HT1080 (cell line): Measurements from ENCODE around the gene TNFRSF6B. TPM values are rescaled to one million over a fixed set of nuclear protein-coding genes. Genes with fewer than 3 reads are reported as not detected.

Source experiments
- DNase-seq: peaks from one replicate; pipeline ENCODE4 v3.0.0-alpha.2; 2015; ENCODE audit warnings: low read depth
- total RNA-seq: library from RNA; depleted of rRNA; stranded (reverse); fragments of >200 nt; shearing (Covaris generic); gene quantifications from 2 replicates; pipeline ENCODE4 v1.2.3, GENCODE V29; 2014

Gene TNFRSF6B
- total RNA-seq, 1 experiment from 2014 or later = 5.9 TPM

DNA sequence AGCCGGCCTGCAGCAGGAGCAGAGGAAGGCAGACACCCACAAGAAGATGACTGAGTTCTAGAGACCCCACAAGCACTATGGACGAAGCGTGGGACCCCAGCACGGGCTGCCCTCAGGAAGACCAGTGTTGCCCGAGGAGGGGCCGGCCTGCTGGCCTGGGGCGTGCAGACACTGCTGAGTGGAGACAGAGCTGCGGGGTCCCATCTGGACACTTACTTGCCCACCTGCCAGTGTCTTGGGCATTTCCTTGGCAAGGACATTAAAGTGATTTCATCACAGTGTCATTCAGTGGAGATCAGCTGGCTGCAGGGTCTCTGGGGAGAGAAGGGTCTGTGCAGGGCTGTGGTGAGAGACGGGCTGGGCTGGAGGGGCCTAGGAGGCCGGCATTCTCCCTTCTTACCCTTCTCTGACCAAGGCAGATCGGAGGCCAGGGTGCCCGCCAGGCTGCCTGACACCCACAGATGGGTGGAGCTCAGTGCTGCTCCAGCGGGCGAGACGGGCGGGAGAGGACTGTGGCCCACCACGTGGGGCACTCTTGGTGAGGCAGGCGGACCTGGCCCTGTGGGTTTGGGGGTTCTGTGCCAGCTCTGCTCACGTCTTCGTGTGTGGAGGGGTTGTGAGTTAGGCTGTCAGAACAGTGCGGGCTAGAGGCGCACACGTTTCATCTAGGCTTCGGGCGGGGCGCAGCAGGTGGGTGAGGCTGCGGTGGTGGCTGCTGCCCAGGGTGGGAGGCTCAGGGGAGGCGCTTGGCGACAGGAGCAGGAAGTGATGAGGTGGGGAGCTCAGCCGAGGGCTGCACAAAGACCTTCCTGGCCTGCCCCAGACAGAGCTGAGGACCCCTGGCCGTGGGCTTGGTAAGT, 39.6 kb downstream of the TNFRSF6B start, which contains the start of gene LIME1:
Gene LIME1 (plus strand): TSS at position 806 of the 860 bp plus-strand sequence. CDS start 886 bp downstream, outside the sequence.
- no peak for DNase-seq

DNA sequence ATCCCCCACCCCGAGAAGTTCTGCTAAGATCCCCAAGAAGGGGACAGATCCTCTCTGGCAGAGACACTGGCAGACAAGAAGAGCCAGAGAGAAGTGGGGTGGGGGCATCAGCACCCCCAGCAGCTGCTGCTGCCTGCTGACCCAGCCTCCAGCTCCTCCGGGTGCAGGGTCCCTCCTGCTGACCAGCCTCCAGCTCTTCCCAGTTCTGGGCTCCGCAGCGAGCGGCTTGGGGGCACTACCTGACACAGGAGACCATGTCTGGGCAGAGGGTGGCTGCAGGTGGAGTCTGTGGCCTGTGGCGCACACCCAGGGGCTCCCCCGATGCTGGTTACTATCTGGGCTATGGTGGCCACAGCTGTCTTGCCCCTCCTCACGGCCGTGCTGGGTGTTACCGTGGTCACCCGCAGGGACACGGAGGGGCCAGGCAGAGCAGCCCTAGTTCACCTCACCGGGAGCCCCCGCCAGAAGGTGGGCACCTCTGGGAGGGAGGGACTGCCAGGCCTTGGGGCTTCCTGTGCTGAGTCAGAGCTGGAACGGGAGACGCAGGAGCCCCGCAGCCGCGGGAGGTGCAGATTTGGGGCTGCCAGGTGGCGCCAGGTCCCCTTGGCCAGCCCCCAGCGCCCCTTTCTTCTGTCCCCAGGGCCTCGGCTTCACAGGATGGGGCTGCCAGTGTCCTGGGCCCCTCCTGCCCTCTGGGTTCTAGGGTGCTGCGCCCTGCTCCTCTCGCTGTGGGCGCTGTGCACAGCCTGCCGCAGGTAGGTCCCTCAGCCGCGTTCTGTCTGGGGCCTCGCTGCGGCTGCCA, 40.6 kb downstream of the TNFRSF6B start:
- no peak for DNase-seq

DNA sequence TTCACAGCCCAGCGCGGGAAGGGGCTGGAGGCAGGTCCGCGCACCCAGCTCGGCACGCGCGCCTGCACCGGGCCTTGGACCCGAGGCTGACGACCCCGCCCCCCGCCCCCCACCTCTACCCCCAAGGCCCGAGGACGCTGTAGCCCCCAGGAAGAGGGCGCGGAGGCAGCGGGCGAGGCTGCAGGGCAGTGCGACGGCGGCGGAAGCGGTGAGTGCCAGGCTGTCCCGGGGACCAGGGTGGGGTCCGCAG, 41.2 kb downstream of the TNFRSF6B start:
- DNase-seq = no peak

DNA sequence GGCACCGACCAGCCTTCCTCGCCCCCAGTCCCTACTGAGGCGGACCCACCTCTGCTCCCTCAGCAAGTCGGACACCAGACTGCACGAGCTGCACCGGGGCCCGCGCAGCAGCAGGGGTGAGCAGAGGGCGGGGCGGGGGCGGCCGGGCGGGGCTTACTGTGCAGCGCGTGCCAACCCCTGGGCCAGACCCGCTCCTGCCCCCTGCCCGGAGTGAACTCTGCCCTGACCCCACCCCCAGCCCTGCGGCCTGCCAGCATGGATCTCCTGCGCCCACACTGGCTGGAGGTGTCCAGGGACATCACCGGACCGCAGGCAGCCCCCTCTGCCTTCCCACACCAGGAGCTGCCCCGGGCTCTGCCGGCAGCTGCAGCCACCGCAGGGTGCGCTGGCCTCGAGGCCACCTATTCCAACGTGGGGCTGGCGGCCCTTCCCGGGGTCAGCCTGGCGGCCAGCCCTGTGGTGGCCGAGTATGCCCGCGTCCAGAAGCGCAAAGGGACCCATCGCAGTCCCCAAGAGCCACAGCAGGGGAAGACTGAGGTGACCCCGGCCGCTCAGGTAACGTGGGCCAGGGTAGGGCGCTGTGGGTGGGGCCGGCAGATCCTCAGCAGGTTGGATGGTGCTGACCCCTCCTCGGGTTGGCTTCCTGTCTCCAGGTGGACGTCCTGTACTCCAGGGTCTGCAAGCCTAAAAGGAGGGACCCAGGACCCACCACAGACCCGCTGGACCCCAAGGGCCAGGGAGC, 41.7 kb downstream of the TNFRSF6B start:
- DNase-seq = no peak

DNA sequence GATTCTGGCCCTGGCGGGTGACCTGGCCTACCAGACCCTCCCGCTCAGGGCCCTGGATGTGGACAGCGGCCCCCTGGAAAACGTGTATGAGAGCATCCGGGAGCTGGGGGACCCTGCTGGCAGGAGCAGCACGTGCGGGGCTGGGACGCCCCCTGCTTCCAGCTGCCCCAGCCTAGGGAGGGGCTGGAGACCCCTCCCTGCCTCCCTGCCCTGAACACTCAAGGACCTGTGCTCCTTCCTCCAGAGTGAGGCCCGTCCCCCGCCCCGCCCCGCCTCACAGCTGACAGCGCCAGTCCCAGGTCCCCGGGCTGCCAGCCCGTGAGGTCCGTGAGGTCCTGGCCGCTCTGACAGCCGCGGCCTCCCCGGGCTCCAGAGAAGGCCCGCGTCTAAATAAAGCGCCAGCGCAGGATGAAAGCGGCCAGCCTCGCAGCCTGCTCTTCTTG, 42.3 kb downstream of the TNFRSF6B start:
- no peak for DNase-seq

DNA sequence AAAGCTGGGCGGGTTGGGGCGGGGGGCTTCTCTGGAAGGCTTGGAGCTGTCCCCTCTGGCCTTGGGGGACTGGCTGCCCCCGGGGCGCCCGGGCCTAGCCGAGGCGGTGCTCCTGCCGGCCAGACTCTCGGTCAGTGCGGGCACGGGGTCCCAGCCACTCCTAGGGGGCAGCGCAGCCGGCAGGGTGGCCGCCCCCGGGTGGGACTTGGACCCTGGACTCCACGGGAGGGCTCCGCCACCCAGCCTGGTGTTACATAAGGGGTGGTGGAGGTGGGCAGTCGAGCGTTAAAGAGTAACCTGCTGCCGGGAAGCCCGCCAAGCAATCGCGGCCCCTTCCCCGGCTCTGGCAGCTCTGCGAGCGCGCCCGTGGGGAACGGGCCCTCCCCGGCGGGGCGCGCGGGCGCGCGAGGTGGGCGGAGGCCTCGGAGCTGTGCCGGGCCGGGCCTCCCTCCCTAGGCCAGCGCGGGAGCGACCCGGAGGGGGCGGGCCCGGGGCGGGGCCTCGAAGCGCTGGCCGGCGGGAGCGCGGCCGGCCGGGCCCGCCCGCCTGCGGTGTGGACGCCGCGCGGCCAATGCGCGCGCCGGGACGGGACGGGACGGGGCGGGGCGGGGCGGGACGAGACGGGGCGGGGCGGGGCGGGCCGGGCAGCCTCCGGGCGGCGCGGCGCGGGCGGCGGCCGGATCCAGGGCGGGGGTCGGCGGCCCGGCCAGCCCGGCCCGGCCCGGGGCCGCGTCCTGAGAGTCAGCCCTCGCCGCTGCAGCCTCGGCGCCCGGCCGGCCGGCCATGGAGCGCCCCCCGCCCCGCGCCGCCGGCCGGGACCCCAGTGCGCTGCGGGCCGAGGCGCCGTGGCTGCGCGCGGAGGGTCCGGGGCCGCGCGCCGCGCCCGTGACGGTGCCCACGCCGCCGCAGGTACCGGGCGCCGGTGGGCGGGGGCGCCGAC, 42.9 kb downstream of the TNFRSF6B start, which contains the start of gene SLC2A4RG:
Gene SLC2A4RG (plus strand): TSS at position 647 of the 940 bp plus-strand sequence. CDS start 137 bp downstream, at position 784.
- DNase-seq = no peak

DNA sequence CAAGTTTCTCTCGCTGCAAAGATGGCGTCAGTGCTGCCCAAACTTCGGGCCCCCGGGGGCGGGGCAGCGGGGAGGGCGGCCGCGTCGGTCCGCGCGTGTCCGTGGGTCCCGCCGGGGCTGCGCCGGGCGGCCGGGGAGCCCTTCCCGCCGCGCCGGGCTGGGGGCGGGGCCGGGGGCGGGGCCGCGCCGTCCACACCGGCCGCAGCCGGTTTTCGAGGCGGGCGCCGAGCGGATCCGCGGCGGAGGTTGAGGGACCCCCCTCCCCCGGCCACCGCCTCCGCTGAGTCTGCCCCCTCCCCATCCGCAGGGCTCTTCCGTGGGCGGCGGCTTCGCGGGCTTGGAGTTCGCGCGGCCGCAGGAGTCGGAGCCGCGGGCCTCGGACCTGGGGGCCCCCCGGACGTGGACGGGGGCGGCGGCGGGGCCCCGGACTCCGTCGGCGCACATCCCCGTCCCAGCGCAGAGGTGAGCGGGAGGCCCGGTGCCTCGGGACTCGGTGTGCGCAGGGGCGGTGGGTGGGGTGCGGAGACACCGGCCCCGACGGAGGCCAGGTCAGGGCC, 43.7 kb downstream of the TNFRSF6B start:
- DNase-seq = no peak

DNA sequence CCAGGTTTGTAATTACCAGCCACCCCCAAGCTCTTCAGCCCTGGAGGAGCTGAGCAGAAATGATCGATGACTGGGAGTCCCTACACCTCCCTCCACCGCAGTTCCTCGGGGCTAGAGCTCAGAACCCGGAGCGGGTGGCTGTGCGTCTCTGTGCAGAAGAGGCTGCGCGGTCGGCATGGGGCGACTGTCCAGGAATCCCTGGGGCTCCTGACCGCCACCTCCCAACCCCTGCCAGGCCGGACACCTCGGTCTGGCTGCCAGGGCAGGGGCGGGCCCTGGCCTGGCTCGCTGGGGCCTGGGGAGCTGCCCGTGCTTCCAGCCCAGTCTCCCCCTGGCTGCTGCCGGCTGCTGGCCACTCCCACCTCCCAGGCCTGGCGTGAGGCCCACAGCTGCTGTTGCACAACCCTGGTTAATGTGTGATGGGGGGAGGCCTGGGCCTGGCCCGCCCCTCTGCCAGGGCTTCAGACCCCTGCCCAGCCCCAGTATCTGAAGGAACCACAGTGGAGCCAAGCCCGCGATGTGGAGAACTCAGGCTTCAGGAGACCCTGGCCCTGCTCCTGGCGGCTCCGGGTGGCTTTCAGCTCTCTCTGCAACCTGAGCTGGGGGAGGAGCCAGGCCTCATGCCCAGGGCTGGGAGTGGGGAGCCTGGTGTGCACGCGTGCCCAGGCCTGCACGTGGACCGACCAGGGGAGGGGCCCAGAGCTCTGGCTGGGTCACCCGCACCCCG, 44.3 kb downstream of the TNFRSF6B start:
- DNase-seq = peak; percentile 78

DNA sequence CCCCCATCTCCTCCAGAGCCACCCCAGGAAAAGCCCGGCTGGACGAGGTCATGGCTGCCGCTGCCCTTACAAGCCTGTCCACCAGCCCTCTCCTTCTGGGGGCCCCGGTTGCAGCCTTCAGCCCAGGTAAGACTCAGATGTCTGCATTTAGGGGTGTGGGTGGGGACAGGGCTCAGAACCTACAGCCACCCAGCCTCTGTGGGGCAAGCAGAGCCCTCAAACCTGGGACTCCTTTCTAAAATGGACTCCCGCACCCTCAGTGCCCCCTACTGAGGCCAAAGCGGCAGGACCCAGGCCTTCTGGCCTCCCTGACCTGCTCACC, 44.9 kb downstream of the TNFRSF6B start:
- no peak for DNase-seq

DNA sequence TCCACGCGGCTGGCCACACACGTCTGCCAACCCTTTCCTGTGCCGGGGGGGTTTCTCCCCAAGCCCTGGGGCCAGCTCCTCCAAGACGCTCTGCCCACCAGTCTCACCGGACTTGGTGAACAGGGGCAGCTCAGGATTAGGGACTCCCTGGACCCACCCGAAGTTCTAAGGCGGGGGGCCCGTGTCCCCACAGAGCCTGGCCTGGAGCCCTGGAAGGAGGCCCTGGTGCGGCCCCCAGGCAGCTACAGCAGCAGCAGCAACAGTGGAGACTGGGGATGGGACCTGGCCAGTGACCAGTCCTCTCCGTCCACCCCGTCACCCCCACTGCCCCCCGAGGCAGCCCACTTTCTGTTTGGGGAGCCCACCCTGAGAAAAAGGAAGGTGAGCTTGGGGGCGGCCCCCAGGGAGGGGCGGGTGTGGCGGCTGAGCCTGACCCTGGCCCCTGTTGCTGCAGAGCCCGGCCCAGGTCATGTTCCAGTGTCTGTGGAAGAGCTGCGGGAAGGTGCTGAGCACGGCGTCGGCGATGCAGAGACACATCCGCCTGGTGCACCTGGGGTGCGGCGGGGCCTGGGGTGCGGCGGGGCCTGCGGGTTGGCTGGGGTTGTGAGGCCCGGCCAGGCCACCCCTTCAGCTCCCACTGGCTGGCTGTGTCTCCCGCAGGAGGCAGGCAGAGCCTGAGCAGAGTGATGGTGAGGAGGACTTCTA, 45.4 kb downstream of the TNFRSF6B start:
- DNase-seq = no peak

DNA sequence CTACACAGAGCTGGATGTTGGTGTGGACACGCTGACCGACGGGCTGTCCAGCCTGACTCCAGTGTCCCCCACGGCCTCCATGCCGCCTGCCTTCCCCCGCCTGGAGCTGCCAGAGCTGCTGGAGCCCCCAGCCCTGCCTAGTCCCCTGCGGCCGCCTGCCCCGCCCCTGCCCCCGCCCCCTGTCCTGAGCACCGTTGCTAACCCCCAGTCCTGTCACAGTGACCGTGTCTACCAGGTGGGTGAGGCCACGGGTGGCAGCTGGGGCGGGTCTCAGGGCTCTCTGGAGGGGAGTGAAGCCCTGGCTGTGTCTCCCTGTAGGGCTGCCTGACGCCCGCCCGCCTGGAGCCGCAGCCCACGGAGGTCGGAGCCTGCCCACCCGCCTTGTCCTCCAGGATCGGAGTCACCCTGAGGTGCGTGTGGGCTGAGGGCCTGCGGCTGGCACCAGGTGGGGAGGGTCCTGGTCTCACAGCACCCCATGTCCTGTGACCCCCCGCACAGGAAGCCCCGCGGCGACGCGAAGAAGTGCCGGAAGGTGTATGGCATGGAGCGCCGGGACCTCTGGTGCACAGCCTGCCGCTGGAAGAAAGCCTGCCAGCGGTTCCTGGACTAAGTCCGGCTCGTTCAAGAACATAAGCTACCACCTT, 46.1 kb downstream of the TNFRSF6B start:
- no peak for DNase-seq

DNA sequence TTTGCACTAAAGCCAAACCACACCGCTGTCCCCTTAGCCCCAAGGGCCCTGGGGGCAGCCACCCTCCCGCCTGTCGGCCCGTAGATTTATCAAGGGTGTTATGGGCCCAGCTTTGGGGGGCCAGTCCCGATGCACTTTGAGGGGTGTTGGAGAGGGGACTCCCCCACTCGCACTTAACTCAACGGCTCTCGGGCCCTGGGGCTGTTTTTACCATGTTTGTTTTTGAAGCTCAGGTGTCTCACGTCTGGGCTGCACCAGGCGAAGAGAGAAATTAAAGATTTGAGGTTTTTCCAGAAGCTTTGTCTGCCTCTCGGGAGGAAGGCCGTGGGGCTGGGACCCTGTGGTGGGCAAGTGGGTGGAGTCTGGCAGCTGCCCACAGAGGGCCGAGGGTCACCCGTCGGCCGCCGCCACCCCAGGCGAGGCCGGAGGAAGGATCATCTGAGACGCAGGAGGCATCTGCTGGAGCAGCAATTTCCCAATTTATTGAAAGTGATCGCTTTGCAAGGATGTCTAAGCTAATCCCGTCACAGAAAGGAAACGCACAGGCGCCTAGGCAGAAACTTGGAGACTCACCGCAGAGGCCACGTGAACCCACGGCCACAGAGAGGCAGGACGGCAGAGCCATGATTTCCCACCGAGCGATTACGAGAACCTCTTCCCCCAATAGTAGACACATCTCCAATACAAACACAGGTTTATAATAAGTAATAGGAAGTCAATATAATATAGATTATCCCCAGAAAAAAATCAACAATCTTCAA, 46.9 kb downstream of the TNFRSF6B start:
- no peak for DNase-seq

DNA sequence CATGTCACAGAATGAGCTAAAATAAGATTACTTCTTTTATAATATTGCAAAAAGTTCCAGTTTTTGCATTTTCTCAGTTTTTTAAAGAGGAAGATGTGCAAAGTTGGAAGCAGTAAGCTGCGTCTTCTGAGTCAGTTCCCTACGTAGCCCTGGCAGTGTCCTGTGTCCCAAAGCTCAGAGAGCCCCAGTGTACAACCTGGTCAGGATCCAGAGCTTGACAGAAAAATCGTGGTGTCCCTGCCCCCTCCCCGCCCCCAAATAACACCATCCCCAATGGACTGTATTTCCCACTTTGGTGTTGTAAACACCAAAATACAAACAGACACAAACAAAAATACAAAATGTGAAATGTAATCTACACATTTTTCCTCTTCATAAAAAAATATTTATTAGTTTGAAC, 47.7 kb downstream of the TNFRSF6B start:
- no peak for DNase-seq

DNA sequence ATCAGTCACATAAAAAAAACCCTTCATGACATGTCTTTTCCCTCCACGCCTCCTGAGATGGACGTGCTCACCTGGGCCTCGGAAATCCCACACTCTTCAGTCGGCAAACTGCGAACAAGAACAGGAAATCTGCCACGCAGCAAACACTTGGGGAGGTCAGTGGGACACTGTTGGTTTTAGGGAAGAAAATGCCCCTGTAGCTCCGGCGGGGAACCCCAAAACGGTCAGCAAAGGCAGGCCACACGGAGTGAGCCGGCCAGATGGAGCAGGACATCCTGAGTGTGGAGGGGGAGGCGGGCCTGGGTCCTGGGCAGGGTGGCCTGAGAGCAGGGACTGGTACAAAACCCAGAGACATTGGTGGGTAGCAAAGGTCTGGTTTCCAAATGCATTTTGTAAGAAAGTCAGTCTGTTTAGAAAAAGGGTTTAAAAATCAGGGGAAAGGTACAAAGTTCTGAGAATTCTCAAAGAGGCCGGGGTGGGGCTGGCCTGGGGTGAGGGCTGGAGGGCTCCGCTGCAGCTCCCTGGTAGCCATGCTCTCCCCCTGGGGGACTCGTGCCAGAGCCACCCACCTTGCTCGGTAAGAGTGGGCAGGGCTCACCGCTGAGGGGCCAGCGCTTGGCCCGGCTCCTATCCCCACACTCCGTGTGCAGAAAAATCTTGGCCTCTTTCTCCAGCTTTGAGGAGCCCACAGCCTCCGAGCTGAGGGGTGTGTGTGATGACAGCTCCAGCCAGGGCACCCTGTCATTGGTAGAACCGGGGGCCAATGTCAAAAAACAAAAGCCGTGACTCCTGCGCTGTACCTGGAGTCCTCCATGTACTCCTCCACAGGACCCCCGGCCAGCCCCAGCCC, 48.3 kb downstream of the TNFRSF6B start:
- no peak for DNase-seq

DNA sequence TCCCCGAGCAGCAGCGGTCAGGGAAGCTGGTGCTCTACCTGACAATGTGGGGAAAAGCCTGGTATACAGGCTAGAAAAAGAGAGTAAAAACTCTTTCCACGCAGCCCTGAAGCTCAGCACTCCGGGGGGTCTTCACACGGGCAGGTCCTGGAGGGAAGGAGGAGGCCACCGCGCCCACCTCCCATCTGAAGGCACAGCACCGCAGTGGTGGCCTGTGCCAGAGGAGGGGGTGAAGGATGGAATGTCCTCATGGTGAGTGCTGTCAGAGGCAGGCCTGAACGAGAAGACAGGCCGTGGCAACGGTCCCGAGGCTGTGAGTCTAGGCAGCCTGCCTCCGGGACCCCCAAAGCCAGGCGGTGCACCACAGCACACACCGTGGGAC, 49.0 kb downstream of the TNFRSF6B start:
- DNase-seq = no peak

DNA sequence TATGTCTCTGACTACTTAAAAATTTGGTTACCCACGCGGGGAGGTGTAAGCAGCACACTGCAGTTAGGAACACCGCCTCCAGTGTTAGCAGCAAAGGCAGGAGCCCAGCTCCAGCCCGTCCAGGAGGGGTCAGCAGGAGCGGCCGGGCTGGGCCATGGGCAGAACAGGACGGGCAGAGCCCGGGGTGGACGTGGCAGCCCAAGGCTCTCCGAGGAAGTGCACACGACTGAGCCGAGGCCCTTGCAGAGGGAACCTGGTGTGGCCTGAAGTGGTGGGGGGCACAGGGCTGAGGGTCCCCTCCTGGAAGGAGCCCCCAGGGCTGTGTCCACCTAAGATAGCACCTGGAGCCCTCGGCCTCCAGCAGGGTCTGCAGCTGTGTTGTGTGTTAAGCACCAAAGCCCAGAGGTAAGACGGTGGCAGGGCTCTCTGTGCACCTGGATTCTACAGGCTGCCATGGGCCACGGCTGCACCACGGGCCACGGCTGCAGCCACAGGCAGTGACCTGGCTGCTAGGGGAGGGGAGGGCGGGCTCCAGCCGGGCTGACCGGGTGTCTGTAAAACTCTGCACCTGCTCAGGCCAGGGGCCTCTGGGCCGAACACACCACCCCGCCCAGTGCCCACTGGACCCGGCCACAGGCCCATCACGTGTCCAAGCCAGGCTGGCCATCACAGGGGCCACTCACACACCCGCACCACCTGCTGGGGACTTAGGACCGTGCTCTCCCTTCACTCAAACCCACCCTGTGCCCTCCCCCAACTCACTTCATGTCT, 49.7 kb downstream of the TNFRSF6B start:
- DNase-seq = no peak
